Measurements from ENCODE around the gene PIM3. TPM values are rescaled to one million over a fixed set of nuclear protein-coding genes. Genes with fewer than 3 reads are reported as not detected.
"Not testable (repeated sequence)": the region's sequence is repeated elsewhere in the genome, so short reads cannot be mapped to it uniquely, and the experiment has no call there.

Gene PIM3
- total RNA-seq, 1 donor from 2014 or later, result 61.5 TPM

GRCh38 chr22:49971232-49972162 lies 10.9 kb downstream of the PIM3 start:
- ATAC-seq (ENCODE audit: poor library complexity) (peak; percentile 74), DNase-seq (peak; percentile 91)
- intact Hi-C loops (cut with DNase I), result loop anchor here (5.0 kb wide), 1 partner anchor 39 kb away; no protein-coding TSS in a partner anchor

- ATAC-seq (ENCODE audit: poor library complexity) (no peak), DNase-seq (peak; percentile 50)
- intact Hi-C loops (cut with DNase I), result loop anchor here (5.0 kb wide), 1 partner anchor 40 kb away; no protein-coding TSS in a partner anchor
These were observed 11.8 kb downstream of the PIM3 start for GRCh38 chr22:49972163-49973017.

GRCh38 chr22:49973018-49973961 lies 12.7 kb downstream of the PIM3 start:
- ATAC-seq (ENCODE audit: poor library complexity) (no peak), DNase-seq (no peak)
- intact Hi-C loops (cut with DNase I), result loop anchor here (5.0 kb wide), 1 partner anchor 41 kb away; no protein-coding TSS in a partner anchor

GRCh38 chr22:49975543-49976389 lies 15.2 kb downstream of the PIM3 start:
- intact Hi-C loops (cut with DNase I), result no loop called here
- DNase-seq, result peak; percentile 40
- no peak for ATAC-seq (ENCODE audit: poor library complexity)

- no peak for DNase-seq
- ATAC-seq (ENCODE audit: poor library complexity), result no peak
- intact Hi-C loops (cut with DNase I), result no loop called here
These were observed 16.0 kb downstream of the PIM3 start for GRCh38 chr22:49976439-49977175.

- intact Hi-C loops (cut with DNase I), result no loop called here
- no peak for ATAC-seq (ENCODE audit: poor library complexity)
- no peak for DNase-seq
These were observed 17.0 kb downstream of the PIM3 start for GRCh38 chr22:49977578-49977977.

GRCh38 chr22:49979587-49980264 lies 19.2 kb downstream of the PIM3 start:
- intact Hi-C loops (cut with DNase I), result no loop called here
- ATAC-seq (ENCODE audit: poor library complexity) (peak; percentile 60), DNase-seq (peak; percentile 35)

- ATAC-seq (ENCODE audit: poor library complexity); intact Hi-C loops (cut with DNase I); DNase-seq: not testable (repeated sequence)
These were observed 21.2 kb downstream of the PIM3 start for GRCh38 chr22:49981799-49982198.

- peak; percentile 44 for DNase-seq
- intact Hi-C loops (cut with DNase I), result no loop called here
- peak; percentile 36 for ATAC-seq (ENCODE audit: poor library complexity)
These were observed 22.8 kb downstream of the PIM3 start for GRCh38 chr22:49983148-49984042.

- intact Hi-C loops (cut with DNase I), result no loop called here
- no peak for ATAC-seq (ENCODE audit: poor library complexity)
- no peak for DNase-seq
These were observed 25.8 kb downstream of the PIM3 start for GRCh38 chr22:49986325-49986724.

GRCh38 chr22:49989826-49990225 lies 29.3 kb downstream of the PIM3 start:
- DNase-seq; ATAC-seq (ENCODE audit: poor library complexity); intact Hi-C loops (cut with DNase I): not testable (repeated sequence)

- intact Hi-C loops (cut with DNase I), result no loop called here
- DNase-seq, result no peak
- no peak for ATAC-seq (ENCODE audit: poor library complexity)
These were observed 30.6 kb downstream of the PIM3 start for GRCh38 chr22:49991167-49991566.

GRCh38 chr22:49991907-49992533 lies 31.4 kb downstream of the PIM3 start:
- intact Hi-C loops (cut with DNase I), result no loop called here
- ATAC-seq (ENCODE audit: poor library complexity) (no peak), DNase-seq (no peak)

GRCh38 chr22:49992921-49993648 lies 32.5 kb downstream of the PIM3 start:
- intact Hi-C loops (cut with DNase I), result no loop called here
- peak; percentile 91 for ATAC-seq (ENCODE audit: poor library complexity)
- DNase-seq, result peak; percentile 84
